Cardiac septum (tissue), 1 donor: ENCODE data around the gene EXPH5. TPM values are rescaled to one million over a fixed set of nuclear protein-coding genes. Genes with fewer than 3 reads are reported as not detected.
"Not testable (repeated sequence)": the region's sequence is repeated elsewhere in the genome, so short reads cannot be mapped to it uniquely, and the experiment has no call there.

Source experiments
- DNase-seq: peaks from one replicate; pipeline ENCODE4 v3.0.0-alpha.2; 2020; ENCODE audit warnings: low spot score
- intact Hi-C: fragments of 100-400 bp; cut with DNase I; formaldehyde crosslinking; loops from one replicate; pipeline ENCODE4 v1.14.0; 2022
- total RNA-seq: library from RNA; stranded (reverse); fragmentation: NEBNext Ultra II Directional; extraction: Animal tissue kit (Norgen Biotek cat#: 25700); gene quantifications from one replicate; pipeline ENCODE4 v1.2.1, GENCODE V29; 2021
- donor health status: DM: no; HTN: no; CAD: no.

EXPH5 gene
- total RNA-seq, 1 donor from 2014 or later = 0.46 TPM

DNA sequence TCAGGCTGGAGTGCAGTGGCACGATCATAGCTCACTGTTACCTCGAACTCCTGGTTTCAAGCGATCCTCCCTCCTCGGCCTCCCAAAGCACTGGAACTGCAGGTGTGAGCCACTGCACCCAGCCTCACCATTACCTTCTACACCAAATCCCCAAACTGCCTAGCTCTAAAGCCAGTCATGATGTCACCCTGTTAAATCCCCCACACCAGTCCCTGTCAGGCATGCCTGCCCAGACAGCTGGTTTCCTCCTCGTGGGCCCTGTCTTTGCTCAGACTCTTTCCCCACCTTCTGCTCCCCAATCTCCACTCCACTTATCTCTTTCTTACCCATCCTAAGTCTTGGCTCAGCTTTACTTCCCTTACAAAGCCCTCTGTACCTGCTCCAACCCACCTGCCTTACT, 12.5 kb upstream of the EXPH5 start:
- no peak for DNase-seq
- intact Hi-C loops = no loop called here

DNA sequence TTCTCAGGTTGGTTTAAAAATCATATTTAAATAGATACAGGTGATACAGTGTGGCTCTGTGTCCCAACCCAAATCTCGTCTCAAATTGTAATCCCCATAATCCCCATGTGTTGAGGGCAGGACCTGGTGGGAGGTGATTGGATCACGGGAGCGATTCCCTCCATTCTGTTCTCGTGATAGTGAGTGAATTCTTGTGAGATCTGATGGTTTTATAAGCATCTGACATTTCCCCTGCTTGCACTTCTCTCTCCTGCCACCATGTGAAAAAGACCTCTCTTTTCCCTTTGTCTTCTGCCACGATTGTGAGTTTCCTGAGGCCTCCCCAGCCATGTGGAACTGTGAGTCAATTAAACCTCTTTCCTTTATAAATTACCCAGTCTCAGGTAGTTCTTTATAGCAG, 9.2 kb upstream of the EXPH5 start:
- DNase-seq, intact Hi-C loops: not testable (repeated sequence)

DNA sequence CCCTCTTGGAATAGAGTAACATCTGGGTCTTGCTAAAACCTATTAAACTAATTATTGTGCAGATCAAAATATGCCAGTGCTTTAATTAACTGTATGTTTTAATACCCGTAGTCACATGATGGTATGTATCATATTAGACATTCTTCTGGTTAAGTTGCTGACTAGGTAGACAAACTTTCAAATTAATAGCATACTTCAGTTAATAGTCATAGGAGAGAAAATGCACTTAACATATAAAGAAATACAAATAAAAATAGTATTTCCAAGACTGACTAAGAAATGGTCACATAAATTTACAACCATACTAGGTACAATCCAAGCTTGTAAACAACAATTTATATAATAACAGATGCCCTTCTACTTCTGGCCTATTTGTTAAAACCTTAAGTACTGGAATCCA, 7.6 kb upstream of the EXPH5 start:
- no peak for DNase-seq
- intact Hi-C loops = no loop called here

DNA sequence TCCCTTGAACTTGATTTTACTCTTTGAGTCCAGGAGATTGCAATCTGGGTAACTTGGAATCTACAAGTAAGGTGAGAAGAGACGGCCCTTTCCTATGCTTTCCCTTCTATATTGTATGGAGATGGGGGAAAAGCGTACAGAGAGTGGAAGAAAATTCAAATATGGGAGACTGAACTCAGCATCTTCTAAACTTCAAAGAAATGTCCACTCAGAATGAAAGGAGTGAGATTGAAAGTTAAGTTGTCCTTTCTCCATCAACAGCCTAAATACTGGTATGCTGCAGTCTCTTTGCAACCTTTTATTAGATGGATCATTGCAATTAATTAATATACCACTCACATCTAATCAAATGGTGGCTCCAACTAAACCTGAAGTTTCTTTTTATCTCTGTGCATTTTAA, 6.4 kb upstream of the EXPH5 start:
- DNase-seq = no peak
- intact Hi-C loops = no loop called here

DNA sequence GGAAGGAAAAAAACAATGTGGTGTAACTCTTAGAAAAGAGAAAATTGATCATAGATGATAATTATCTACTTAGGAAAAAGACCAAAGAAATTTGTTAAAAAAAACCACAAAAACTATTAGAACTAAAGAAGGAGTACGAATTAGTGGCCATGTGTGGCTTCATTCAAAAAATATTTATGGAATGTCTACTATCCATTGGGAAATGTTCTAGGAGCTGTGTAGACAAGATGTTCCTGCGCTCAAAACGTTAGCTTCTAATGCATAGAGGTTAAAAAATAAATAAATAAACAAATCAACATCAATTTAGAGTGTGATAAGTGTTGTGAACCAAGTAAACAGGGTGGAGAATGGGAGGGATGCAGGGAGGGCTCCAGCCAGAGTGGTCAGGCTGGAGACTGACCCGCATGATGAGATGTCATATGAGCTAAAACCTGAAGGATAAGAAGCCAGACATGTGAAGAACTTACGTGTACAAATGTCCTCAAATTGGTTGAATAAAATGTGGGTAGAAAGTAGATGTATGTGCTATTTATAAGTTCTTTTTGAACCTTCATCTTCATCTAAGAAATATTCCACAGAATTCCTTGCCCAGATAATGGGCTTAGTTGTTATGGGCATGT, 4.3 kb upstream of the EXPH5 start:
- intact Hi-C loops = no loop called here
- DNase-seq = no peak

DNA sequence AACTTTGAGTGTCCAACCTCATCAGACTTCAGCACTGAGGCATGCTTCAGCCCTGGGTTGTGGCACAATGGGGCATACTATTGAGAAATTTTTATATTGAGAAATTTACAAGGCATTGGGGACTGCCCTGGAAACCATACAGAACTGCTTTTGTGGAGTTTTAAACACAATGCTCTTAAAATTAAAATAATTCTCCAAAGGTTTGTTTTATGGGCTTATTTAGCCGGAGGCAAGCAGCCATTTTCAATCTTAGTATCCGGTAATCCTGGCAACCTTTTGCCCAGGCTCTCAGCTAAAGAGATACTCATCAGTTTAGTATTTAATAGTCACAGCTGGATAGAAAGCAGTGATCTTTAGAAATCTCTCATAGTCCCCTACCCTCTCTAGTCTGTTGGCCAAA, 3.1 kb upstream of the EXPH5 start:
- intact Hi-C loops = no loop called here
- no peak for DNase-seq

DNA sequence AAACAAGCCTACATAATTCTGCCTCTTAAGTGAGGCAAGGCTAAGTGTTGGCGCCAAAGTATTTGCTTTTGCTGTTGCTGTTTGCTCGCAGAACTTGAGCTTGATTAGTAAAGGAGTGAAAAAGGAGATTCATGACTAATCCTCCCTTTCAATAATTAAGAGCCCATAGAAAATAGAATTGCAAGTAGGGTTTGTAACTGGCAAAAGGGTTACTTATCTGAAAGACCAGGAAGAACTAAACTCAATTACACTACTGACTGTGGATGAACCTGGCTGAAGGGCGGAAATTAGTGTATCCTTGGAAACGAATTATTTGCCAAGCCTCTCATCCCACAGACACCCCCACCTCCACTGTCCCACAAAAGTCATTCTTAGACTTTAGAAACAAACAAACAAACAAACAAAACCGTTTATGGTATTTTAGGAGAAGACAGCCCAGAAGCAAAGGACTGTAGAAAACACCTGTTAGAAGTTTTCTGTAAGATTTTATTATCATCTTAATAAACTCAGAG, 411 bp upstream of the EXPH5 start:
- no peak for DNase-seq
- intact Hi-C loops = no loop called here

DNA sequence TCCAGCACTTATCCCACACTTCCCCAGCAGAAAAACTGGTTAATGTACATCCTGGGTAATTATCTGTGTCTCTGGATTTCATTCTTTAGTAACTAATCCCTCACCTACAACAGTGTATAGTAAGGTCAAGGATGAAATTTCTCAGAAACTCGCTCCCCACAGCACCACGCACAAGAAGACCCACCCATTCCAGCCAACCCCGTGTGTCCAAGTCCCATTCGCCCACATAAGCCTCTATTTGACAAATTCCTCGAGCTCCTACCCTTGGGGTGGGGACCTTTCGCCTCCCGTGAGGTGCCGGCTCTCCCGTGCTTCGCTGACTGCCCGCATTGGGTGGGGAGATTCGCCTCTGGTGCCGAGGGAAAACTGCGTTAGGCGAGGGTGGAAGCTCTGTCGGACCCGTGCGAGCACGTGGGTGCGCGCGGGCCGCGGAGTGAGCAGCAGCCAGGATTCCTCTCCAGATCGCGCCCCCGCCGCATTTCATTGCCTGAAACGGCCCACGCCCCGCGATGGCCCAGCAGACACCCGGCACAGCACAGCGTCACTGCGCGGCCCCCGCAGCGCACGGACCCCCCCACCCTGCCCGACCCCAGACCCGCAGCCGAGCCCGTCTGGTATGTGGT, 866 bp downstream of the EXPH5 start:
- intact Hi-C loops = no loop called here
- DNase-seq = no peak

DNA sequence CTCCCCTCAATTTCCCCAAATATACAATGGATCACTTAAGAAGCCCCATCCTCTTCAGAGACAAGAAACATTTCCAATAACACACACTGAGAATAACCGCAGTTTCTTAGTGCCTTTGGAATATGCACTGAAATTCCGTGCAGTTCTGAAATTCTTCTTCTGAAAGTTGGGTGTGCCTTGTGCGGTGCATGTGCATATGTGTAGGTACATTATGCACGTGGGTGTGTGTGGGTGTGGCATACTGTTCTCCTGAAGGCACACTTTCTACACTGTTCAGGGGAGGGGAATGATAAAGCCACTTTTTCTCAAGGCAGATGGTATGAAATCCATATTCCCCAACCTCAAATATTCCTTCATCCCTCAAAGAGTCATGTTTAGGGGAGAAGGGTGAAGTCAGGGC, 1.7 kb downstream of the EXPH5 start:
- no peak for DNase-seq
- intact Hi-C loops = no loop called here

DNA sequence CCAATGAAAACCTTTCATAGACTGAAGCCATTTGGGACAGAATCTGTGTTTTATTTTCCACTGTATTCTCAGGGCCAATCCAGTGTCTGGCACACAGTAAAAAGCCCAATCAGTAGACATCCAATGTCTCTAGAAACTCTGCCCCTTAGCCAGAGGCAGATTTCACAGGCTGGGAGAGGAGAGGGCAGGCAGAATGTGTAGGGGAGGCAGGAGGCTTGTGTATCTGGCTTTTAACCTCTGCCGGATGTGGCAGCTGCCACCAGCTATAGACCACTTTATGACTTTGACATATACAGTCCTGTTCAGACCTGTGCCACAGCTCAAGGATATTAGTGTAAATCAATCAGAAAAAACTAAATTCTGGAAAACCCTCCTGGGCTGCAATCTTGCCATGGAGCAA, 4.4 kb downstream of the EXPH5 start:
- DNase-seq = no peak
- intact Hi-C loops = no loop called here

DNA sequence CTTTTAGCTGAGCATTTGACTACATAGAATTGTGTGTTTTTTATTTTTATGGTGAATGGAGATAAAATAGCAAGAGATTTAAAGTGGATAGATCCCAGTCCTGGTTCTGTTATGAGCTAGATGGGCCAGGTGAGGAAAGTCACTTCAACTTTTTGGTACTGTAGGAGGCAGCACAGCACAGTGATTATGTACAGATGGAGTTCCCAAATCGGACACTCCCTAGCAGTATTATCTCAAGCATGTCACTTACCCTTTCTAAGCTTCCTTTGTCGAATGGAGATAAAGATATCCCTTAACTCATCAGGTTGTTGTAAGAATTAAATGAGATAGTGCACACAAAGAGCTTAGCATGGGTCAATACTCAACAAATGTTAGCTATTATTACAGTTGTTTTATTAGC, 5.3 kb downstream of the EXPH5 start:
- intact Hi-C loops = no loop called here
- no peak for DNase-seq

DNA sequence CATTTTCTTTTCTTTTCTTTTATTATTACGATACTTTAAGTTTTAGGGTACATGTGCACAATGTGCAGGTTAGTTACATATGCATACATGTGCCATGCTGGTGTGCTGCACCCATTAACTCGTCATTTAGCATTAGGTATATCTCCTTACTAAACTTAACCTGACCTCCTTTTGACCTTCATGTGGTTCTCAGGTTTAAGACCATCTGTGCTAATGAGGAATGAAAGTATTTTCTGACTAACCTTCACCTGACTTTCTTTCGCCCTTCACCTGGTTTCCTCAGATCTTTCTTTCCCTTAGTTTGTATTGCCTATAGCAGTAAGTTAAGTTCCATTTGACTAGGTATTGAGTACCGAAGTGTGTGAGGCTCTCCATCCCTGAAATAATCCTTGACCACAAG, 6.5 kb downstream of the EXPH5 start:
- intact Hi-C loops = no loop called here
- no peak for DNase-seq

DNA sequence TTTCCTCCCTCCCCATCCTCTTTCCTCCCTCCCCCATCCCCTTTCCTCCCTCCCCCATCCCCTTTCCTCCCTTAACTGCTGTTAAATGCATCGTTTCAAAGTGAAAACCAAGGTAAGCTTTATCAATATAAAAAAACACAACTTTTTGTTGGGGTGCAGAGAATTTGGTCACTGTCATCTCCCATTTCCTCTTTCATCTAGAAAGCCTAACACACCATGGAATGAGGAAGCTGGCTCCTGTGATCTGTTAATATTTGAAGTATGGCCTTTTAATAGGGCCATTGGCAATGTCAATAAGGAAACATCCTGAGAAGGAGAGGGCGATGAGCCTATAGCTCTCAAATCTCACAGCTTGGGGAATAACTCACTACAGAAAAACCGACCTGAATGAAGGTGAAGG, 7.0 kb downstream of the EXPH5 start:
- intact Hi-C loops = no loop called here

DNA sequence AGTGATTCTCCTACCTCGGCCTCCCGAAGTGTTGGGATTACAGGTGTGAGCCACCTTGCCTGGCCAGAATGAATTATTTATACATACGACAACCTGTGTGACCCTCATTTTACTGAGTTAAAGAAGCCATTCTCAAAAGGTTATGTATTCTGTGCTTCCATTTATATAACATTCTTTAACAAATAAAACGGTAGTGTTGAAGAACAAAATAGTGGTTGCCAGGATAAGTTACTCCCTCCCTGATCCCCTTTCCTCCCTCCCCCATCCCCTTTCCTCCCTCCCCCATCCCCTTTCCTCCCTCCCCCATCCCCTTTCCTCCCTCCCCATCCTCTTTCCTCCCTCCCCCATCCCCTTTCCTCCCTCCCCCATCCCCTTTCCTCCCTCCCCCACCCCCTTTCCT, 7.4 kb downstream of the EXPH5 start:
- DNase-seq = not testable (repeated sequence)

More for the DNA sequence above, 7.0 kb downstream of the EXPH5 start:
- no peak for DNase-seq

DNA sequence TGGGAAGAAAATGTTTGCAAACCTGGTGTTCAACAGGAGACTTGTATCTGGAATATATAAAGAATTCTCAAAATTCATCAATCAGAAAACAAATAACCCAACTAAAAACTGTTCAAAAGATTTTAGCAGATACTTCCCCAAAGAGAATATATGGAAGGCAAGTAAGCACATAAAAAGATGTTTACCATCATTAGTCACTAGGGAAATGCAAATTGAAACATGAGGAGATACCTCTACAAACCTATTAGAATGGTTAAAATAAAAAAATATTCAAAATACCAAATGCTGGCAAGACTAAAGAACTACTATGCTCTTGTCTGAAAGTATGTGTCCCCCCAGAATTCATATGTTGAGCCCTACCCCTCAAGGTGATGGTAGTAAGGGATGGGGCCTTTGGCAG, 8.6 kb downstream of the EXPH5 start:
- DNase-seq = no peak
- intact Hi-C loops = no loop called here

More for the DNA sequence above, 7.4 kb downstream of the EXPH5 start:
- intact Hi-C loops = not testable (repeated sequence)

DNA sequence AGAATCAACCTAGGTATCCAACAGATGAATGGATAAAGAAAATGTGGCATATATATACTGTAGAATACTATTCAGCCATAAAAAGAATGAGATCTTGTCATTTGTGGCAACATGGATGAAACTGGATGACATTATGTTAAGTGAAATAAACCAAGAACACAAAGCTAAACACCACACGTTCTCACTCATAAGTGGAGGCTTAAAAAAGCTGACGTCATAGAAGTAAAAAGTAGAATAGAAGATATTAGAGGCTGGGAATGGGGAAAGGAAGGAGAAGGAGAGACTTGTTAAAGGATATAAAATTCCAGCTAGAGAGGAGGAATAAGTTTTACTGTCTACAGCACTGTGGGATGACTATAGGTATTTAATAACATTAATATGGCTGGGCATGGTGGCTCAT, 12.9 kb downstream of the EXPH5 start:
- intact Hi-C loops = no loop called here

DNA sequence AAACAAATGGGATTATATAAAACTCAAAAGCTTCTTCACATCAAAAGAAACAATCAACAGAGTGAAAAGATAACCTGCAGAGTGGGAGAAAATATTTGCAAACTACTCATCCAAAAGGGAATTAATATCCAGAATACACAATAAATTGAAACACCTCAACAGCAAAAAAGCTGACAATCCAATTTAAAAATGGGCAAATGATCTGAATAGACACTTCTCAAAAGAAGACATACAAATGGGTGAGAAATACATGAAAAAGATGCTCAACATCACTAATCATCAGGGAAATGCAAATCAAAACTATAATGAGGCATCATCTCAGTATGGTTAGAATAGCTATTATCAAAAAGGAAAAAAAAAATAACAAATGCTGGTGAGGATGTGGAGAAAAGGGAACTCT, 13.5 kb downstream of the EXPH5 start:
- intact Hi-C loops = no loop called here
- no peak for DNase-seq

More for the DNA sequence above, 12.9 kb downstream of the EXPH5 start:
- no peak for DNase-seq

DNA sequence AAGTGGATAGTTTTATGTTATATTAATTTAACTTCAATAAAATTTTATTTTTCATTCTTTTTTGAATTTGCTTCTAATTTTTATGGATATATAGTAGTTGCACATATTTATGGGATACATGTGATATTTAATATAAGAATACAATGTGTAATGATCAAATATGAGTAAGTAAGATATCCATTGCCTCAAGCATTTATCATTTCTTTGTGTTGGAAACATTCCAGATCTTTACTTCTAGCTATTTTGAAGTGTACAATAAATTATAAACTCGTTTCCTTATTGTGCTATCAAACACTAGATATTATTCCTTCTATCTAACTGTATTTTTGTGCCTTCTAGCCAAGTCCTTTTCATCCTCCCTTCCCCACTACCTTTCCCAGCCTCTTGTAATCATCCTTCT, 17.0 kb downstream of the EXPH5 start:
- intact Hi-C loops = no loop called here
- DNase-seq = no peak

DNA sequence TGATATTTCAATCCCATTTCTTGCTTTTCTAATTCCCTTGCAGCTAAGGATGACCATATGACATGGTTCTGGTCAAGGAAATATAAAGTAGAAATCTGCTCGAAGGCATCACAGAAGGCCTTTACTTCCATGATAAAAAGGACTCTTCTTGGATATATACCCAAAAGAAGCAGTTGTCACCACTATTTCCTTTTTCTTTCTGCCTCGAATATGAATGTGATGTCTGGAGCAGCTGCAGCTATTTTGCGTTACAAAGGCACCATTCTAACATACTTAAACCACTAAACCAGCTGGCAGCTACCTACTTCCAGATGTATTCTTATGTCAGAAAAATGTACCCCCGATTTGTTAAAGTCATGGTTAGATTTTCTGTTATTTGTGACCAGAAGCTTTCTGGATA, 18.9 kb downstream of the EXPH5 start:
- intact Hi-C loops = no loop called here
- no peak for DNase-seq

DNA sequence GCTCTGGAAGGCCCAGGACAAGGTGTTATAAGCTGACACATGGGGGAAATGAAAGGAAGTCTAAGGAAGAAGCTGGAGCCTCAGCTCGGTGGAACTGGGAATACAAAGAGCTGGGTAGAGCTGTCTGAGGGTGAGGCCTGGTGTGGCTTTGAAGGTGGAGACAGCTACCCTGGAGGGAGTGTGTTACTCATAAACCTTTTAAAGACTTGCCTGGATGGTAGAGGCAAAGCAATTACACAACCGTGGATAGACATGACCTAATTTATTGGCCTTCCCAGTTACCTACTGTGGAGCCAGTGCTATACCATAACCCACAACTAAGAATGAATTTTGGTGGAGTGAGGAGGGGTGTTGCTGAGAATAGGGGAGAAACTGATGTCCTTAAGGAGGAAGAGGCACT, 22.6 kb downstream of the EXPH5 start:
- DNase-seq = no peak
- intact Hi-C loops = no loop called here

DNA sequence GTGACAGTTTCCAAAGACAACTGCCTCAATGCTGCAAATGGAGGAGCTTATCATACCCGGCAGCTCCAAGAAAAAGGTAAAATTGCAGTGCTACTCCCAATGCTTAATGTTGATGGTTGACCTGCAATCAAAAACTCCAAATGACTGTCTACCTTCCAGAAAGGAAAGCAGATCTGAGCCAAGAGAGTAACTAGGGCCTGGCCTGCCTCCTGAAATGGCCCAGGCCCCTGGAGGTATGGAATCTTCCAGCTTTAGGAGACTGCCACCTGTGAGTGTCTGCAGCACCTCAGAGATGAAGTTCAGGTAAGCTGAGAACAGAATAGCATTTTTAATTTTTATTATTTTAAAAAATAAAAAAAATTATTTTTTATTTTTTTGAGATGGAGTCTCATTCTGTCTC, 23.7 kb downstream of the EXPH5 start:
- no peak for DNase-seq
- intact Hi-C loops = no loop called here
